Coronary artery (tissue), 2 donors: ENCODE measurements around the gene CEMIP.
A peak's percentile ranks its signal among the peaks of the same experiment; 100 is the strongest.

ENCODE experiments used
- DNase-seq: peaks from one replicate; pipeline ENCODE4 v3.0.0-alpha.2; 2017; ENCODE audit warnings: low spot score
- H3K27ac ChIP-seq, 2 donors: fragments of 200-600 bp; sonication (generic); one replicate each; pipeline ENCODE4 v1.5.1; 2016 to 2019
- H3K4me3 ChIP-seq: fragments of 200-600 bp; sonication (generic); 2 replicates; pipeline ENCODE4 v1.5.1; 2016; ENCODE audit warnings: mild to moderate bottlenecking, moderate library complexity
- CTCF ChIP-seq: fragments of 200-600 bp; sonication (generic); IDR thresholded peaks from one replicate; pipeline ENCODE4 v1.5.1; 2019; ENCODE audit warnings: antibody characterized with exemption

CEMIP gene

GRCh38 chr15:80942746-80943565, 163.8 kb downstream of the CEMIP start:
- no peak for TF ChIP-seq CTCF
- peak; percentile 56 for DNase-seq
- no peak overlapping the region for H3K27ac ChIP-seq

GRCh38 chr15:80944818-80945217, 165.6 kb downstream of the CEMIP start:
- Histone ChIP-seq H3K27ac (no peak overlapping the region), H3K4me3 (no peak overlapping the region)
- no peak for TF ChIP-seq CTCF
- DNase-seq: peak; percentile 58

More at GRCh38 chr15:80942746-80943565, 163.8 kb downstream of the CEMIP start:
- H3K4me3 ChIP-seq: no peak overlapping the region

DNA sequence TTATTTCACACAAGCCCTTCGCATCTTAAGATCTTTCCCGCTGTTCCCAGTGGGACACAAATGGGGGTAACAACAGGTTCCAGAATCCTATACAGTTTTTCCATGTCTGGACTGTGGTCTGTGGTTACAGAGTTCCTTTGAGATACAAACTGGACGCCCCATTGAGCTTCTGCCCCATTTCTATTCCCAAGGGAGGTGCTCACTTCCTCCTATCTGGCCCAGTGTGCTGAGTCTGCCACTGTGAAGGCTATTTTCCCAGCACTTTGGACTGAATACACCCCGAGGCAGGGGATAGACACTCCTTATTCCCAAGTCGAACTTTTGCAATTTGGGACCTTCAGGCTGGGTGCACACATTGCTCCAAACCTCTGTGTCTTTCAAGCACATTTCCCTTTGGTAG, 166.4 kb downstream of the CEMIP start:
- TF ChIP-seq CTCF: no peak

DNA sequence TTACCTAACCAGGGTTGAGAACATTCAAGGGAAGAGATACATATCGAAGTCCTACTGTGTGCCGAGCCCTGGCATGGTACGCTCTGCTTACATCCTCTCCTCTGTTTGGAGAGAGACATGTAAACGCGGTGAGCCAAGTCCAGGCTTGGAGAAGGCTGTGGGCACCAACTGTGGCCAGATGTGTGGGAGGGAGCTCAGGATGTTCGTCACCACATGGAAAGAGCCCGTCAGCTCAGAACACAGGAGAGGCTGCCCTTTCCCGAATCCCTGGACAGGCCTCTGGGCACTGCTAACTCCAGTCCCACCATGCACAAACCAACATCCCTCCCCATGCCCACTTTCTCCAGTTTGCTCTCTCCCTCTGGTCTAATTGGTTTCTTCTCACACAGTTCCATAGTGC, 167.4 kb downstream of the CEMIP start:
- DNase-seq: peak; percentile 36
- Histone ChIP-seq H3K27ac (no peak overlapping the region), H3K4me3 (no peak overlapping the region)
- no peak for TF ChIP-seq CTCF

More for the DNA sequence above, 166.4 kb downstream of the CEMIP start:
- no peak overlapping the region for H3K27ac ChIP-seq
- DNase-seq: peak; percentile 50
- no peak overlapping the region for H3K4me3 ChIP-seq

GRCh38 chr15:80948651-80949292, 169.6 kb downstream of the CEMIP start:
- no peak for TF ChIP-seq CTCF
- DNase-seq: peak; percentile 54
- H3K27ac ChIP-seq: no peak overlapping the region
- H3K4me3 ChIP-seq: no peak overlapping the region

DNA sequence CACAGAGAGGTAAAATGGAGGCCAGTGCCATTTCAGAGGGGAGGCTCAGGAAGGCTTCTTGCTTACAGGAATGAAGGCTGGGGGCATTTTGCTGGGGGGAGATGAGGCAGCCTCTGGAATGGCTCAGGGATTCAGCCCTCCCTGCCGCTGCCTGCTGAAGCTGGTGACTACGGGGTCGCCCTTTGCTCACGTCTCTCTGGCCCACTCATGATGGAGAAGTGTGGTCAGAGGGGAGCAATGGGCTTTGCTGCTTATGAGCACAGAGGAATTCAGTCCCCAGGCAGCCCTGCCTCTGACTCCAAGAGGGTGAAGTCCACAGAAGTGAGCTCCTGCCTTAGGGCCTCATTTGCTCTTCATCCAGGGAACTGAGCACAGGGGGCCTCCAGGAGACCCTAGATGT, 170.6 kb downstream of the CEMIP start:
- no peak overlapping the region for H3K27ac ChIP-seq
- H3K4me3 ChIP-seq: no peak overlapping the region
- peak; percentile 50 for DNase-seq
- no peak for TF ChIP-seq CTCF
